IPS-NIHi7 (cell line): Measurements from ENCODE around the gene UTS2R.

Source experiments
- DNase-seq: peaks from one replicate; pipeline ENCODE4 v3.0.0; 2012; ENCODE audit warnings: mixed read lengths; ENCODE audit errors: extremely low spot score

The UTS2R gene

GRCh38 chr17:82389379-82389778 is 17.8 kb downstream of the UTS2R start:
- DNase-seq: no peak

GRCh38 chr17:82390015-82390859 is 18.7 kb downstream of the UTS2R start:
- no peak for DNase-seq

GRCh38 chr17:82390860-82391435 is 19.4 kb downstream of the UTS2R start:
- no peak for DNase-seq

- DNase-seq: no peak
Measured at GRCh38 chr17:82391496-82392066, 20.0 kb downstream of the UTS2R start.

- DNase-seq: no peak
Measured at GRCh38 chr17:82392209-82392920, 20.8 kb downstream of the UTS2R start.

GRCh38 chr17:82392941-82393340 is 21.4 kb downstream of the UTS2R start:
- DNase-seq: no peak

GRCh38 chr17:82394278-82394677 is 22.7 kb downstream of the UTS2R start:
- DNase-seq: no peak

- DNase-seq: no peak
Measured at GRCh38 chr17:82396601-82397435, 25.3 kb downstream of the UTS2R start.

- no peak for DNase-seq
Measured at GRCh38 chr17:82397449-82398335, 26.1 kb downstream of the UTS2R start.

- DNase-seq: no peak
Measured at GRCh38 chr17:82399041-82399441, 27.5 kb downstream of the UTS2R start.

- no peak for DNase-seq
Measured at GRCh38 chr17:82399601-82400101, 28.1 kb downstream of the UTS2R start.

GRCh38 chr17:82400206-82400605 is 28.6 kb downstream of the UTS2R start:
- no peak for DNase-seq

GRCh38 chr17:82400830-82401229 is 29.3 kb downstream of the UTS2R start:
- no peak for DNase-seq

GRCh38 chr17:82402865-82403264 is 31.3 kb downstream of the UTS2R start:
- no peak for DNase-seq

- no peak for DNase-seq
Measured at GRCh38 chr17:82403662-82404660, 32.4 kb downstream of the UTS2R start.

- no peak for DNase-seq
Measured at GRCh38 chr17:82405051-82405450, 33.5 kb downstream of the UTS2R start.

GRCh38 chr17:82406131-82406671 is 34.6 kb downstream of the UTS2R start:
- no peak for DNase-seq

- DNase-seq: no peak
Measured at GRCh38 chr17:82407255-82407654, 35.7 kb downstream of the UTS2R start.
